ENCODE data around the gene OR10H2. TPM values are rescaled to one million over a fixed set of nuclear protein-coding genes. Genes with fewer than 3 reads are reported as not detected.
"Not testable (repeated sequence)": the region's sequence is repeated elsewhere in the genome, so short reads cannot be mapped to it uniquely, and the experiment has no call there.

The OR10H2 gene
- total RNA-seq, 2 experiments from 2014 or later: not detected

DNA sequence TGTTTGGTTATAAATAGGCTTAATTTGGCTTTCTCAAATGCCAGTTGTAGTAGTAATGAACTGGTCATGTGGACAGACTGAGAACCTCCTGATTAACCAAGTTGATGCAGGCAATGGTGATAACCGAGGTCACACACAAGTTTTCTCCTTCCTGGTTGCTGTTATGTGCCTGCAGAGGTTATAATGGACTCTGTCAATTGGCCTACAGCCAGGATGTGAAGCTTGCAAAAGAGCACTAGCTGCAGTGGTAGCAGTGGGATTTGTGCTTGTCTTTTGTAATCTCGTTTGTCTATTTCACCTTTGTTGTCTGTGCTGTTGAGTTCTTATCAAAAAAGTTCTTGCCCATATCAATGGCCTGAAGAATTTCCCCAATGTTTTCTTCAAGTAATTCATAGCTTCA, 30.6 kb downstream of the OR10H2 start:
- no peak overlapping the region for H3K27ac Mint-ChIP-seq
- no peak for DNase-seq
- TF ChIP-seq, protein P1, sequence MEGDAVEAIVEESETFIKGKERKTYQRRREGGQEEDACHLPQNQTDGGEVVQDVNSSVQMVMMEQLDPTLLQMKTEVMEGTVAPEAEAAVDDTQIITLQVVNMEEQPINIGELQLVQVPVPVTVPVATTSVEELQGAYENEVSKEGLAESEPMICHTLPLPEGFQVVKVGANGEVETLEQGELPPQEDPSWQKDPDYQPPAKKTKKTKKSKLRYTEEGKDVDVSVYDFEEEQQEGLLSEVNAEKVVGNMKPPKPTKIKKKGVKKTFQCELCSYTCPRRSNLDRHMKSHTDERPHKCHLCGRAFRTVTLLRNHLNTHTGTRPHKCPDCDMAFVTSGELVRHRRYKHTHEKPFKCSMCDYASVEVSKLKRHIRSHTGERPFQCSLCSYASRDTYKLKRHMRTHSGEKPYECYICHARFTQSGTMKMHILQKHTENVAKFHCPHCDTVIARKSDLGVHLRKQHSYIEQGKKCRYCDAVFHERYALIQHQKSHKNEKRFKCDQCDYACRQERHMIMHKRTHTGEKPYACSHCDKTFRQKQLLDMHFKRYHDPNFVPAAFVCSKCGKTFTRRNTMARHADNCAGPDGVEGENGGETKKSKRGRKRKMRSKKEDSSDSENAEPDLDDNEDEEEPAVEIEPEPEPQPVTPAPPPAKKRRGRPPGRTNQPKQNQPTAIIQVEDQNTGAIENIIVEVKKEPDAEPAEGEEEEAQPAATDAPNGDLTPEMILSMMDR (IDR thresholded peaks at IDR 0.05): no peak
- peaks cover 2% of the 10 kb centered on the region for H3K9me3 Mint-ChIP-seq
- intact Hi-C loops (cut with micrococcal nuclease): no loop called here
- no peak for ATAC-seq
- no peaks in the 10 kb centered on the region for H3K36me3 Mint-ChIP-seq (ENCODE audit: low read depth)
- CTCF ChIA-PET: no interaction called here
- H3K27me3 Mint-ChIP-seq: peaks cover 55% of the 10 kb centered on the region
- no peaks in the 10 kb centered on the region for H3K4me1 Mint-ChIP-seq (ENCODE audit: low read depth)
- H3K4me3 Mint-ChIP-seq: no peak overlapping the region
- POLR2A ChIA-PET: no interaction called here

DNA sequence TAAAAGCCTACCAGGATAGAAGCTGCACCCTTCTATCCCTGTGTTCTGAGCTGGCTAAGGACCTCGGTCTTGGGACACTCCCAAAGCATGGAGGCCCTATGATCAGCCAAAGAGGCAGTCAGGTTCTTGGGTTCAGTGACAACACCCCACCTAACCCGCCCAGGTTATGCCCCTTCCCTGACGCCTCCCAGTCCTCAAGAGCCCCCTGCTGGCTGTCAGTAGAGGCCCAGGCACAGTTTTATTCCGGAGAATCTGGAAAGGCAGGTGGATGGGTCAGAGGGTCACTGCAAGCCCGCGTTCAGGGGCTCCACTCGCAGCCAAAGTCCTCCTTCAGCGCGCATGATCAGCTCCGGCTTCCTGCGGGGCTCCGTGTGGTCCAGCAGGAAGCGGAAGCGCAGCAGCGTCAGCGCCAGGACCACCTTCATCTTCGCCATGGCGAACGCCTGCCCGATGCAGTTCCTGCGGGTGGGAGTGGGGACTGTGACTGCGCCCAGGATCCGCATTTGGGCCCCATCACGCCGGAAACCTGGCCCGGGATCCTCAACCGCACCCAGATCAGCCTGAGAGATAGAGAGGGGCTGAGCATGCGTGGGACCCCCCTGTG, 32.2 kb downstream of the OR10H2 start:
- intact Hi-C loops (cut with micrococcal nuclease): no loop called here
- POLR2A ChIA-PET: no interaction called here

DNA sequence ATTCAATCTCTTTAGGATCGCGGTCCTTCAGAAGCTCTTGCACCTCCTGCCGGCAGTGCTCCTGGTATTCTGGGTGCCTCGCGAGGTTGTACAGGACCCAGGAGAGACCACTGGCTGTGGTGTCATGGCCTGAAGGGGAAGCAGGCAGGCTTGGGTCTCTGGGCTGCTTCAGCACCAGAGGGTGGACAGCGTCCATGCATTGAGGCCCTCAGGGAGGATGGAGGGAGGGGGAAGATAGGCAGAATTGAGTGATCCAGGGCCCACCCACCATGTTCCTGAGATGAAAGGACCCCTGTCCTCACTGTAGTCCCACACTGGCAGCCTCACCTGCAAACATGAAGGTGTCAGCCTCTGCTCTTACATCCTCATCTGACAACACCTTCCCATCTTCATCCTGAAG, 41.8 kb downstream of the OR10H2 start:
- peak; percentile 7 for DNase-seq

More for the DNA sequence above, 32.2 kb downstream of the OR10H2 start:
- Mint-ChIP-seq H3K9me3 (peaks cover 2% of the 10 kb centered on the region), H3K4me1 (ENCODE audit: low read depth) (no peaks in the 10 kb centered on the region), H3K36me3 (ENCODE audit: low read depth) (no peaks in the 10 kb centered on the region), H3K4me3 (peak overlapping the region; percentile 37), H3K27ac (no peak overlapping the region), H3K27me3 (peaks cover 48% of the 10 kb centered on the region)
- DNase-seq (peak; percentile 21), ATAC-seq (no peak)
- CTCF ChIA-PET: interaction anchor here (1.0 kb wide), 1 partner anchor 43 kb away, joined by 3 read pairs; no protein-coding TSS in a partner anchor
- TF ChIP-seq, protein P1 (IDR thresholded peaks at IDR 0.05): no peak

DNA sequence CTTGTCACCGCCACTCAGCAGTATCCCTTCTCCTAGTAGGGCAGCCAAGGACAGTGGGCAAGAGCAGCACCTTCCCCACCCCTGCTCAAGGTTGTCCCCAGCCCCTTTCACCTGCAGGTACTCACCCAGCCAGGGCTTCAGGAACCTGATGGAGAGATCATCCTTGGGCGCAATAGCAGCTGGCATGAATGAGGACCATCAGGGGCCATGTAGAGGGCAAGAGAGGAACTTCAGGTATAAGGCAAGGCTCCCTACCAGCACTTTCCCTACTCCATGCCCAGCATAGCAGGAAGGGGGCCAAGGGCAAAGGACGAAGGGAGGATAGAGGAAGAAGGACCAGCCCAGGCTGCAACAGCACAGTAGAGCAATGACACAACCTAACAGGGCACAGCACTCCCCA, 46.3 kb downstream of the OR10H2 start:
- ATAC-seq; H3K4me3 Mint-ChIP-seq; H3K27ac Mint-ChIP-seq; CTCF ChIA-PET; H3K4me1 Mint-ChIP-seq (ENCODE audit: low read depth); DNase-seq; H3K9me3 Mint-ChIP-seq; intact Hi-C loops (cut with micrococcal nuclease); POLR2A ChIA-PET; H3K36me3 Mint-ChIP-seq (ENCODE audit: low read depth): not testable (repeated sequence)
- H3K27me3 Mint-ChIP-seq: peaks cover 19% of the 10 kb centered on the region

More for the DNA sequence above, 41.8 kb downstream of the OR10H2 start:
- ChIA-PET CTCF (no interaction called here), POLR2A (no interaction called here)
- no peaks in the 10 kb centered on the region for H3K36me3 Mint-ChIP-seq (ENCODE audit: low read depth)
- TF ChIP-seq, protein P1 (IDR thresholded peaks at IDR 0.05): no peak
- H3K27ac Mint-ChIP-seq: no peak overlapping the region
- H3K4me1 Mint-ChIP-seq (ENCODE audit: low read depth): no peaks in the 10 kb centered on the region
- peaks cover 26% of the 10 kb centered on the region for H3K27me3 Mint-ChIP-seq
- H3K4me3 Mint-ChIP-seq: no peak overlapping the region
- no peaks in the 10 kb centered on the region for H3K9me3 Mint-ChIP-seq
- no peak for ATAC-seq
- intact Hi-C loops (cut with micrococcal nuclease): no loop called here

DNA sequence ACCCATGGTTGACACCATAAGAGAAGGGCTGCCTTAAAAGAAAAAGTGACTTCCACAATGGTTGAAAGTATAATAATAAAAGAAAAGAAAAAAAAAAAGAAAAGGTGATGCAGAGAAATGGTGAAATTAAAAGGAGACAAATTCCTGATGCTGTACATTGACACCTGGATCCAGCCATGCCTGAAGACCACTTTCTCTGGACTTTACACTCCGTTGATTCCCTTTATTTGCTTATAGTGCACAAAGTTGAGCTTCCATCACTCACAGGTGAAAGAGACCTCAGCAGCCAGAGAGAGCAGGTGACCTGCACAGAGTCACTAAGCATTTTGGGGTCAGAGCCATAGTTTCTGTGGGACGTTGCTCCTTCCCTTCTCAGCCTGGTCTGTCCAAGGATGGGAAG, 47.4 kb downstream of the OR10H2 start:
- intact Hi-C loops (cut with micrococcal nuclease): no loop called here
- H3K4me1 Mint-ChIP-seq (ENCODE audit: low read depth): no peaks in the 10 kb centered on the region
- no peaks in the 10 kb centered on the region for H3K36me3 Mint-ChIP-seq (ENCODE audit: low read depth)
- ChIA-PET CTCF (no interaction called here), POLR2A (no interaction called here)
- ATAC-seq (no peak), DNase-seq (no peak)
- H3K4me3 Mint-ChIP-seq: no peak overlapping the region
- peaks cover 16% of the 10 kb centered on the region for H3K27me3 Mint-ChIP-seq
- H3K27ac Mint-ChIP-seq: no peak overlapping the region
- TF ChIP-seq, protein P1 (IDR thresholded peaks at IDR 0.05): no peak
- no peaks in the 10 kb centered on the region for H3K9me3 Mint-ChIP-seq
